ENCODE measurements around the gene SOX18. TPM values are rescaled to one million over a fixed set of nuclear protein-coding genes. Genes with fewer than 3 reads are reported as not detected.

The SOX18 gene
- total RNA-seq, 4 donors from 2014 or later, result 6.7 to 116 (median 19.1) TPM

DNA sequence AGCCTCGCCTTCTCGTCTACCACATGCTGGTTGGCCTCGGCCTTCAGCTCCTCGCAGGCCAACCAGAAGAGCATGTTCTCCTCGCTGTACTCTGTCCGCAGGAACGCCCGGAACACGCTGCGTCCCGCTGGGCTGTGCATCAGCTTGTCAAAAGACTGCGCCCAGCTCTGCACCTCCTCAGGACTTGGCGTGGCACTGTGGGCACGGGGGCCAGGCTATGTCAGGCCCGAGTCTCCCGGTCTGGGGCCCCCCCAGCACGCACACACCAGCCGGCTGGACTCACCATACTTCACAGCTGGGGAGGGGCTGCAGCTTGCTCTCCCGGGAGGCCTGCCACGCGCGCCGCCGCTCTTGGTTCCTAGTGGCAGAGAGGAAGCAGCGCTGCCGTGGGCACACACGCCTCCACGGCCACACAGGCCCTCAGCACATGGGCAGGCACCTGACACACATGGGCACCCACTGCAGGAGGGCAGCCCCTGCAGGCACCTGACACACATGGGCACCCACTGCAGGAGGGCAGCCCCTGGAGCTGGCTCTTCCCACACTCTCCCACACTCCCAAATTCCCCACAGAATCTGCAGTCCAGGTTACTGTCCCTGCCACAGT, 24.8 kb upstream of the SOX18 start:
- no peaks in the 10 kb centered on the region for H3K9me3 ChIP-seq
- H3K27ac ChIP-seq, result no peak overlapping the region
- H3K4me1 ChIP-seq, result peaks cover 3 to 9% of the 10 kb centered on the region in 2 donors
- no peak overlapping the region for H3K4me3 ChIP-seq
- H3K36me3 ChIP-seq, result no peaks in the 10 kb centered on the region
- intact Hi-C loops (cut with DNase I; ENCODE audit: low total_unique reads), result no loop called here
- TF ChIP-seq, protein P1, sequence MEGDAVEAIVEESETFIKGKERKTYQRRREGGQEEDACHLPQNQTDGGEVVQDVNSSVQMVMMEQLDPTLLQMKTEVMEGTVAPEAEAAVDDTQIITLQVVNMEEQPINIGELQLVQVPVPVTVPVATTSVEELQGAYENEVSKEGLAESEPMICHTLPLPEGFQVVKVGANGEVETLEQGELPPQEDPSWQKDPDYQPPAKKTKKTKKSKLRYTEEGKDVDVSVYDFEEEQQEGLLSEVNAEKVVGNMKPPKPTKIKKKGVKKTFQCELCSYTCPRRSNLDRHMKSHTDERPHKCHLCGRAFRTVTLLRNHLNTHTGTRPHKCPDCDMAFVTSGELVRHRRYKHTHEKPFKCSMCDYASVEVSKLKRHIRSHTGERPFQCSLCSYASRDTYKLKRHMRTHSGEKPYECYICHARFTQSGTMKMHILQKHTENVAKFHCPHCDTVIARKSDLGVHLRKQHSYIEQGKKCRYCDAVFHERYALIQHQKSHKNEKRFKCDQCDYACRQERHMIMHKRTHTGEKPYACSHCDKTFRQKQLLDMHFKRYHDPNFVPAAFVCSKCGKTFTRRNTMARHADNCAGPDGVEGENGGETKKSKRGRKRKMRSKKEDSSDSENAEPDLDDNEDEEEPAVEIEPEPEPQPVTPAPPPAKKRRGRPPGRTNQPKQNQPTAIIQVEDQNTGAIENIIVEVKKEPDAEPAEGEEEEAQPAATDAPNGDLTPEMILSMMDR (IDR thresholded peaks at IDR 0.05), result no peak
- TF ChIP-seq POLR2A (IDR thresholded peaks at IDR 0.05), result no peak
- no peak for DNase-seq
- peaks cover 0 to 15% of the 10 kb centered on the region in 2 donors for H3K27me3 ChIP-seq

DNA sequence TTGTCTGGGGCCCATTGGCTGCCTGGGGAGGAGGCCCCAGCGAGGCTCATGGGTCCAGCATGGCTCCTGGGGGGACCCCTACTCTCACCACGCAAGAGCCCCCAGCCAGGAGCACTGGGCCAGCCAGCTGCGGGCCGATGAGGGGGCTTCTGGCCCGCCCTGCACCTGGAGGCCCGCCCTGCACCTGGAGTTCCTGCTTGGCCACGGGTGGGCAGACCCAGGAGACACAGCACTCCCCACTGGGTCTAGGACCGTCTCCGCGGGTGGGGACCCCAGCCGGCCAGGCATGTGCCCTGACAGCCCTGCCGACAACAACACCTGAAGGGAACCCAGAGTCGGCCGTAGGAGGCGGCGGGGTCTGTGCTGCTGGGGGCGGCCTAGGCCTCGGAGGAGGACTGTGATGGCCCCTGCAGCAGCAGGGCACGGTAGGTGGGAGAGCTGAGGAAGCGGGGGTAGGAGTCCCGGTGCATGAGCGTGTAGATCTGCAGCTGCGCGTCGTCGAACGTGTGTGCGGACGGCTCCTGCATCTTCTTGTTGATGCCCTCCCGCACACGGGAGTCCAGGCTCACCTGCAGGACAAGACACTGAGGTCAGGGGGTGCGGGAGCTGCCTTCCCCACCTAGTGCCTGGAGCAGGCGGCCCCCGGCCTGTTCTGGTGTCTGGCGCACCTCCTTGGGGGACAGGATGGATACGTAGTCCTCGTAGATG, 24.2 kb upstream of the SOX18 start:
- Histone ChIP-seq H3K4me3 (no peak overlapping the region), H3K4me1 (peaks cover 0 to 2% of the 10 kb centered on the region in 2 donors), H3K27me3 (peaks cover 0 to 12% of the 10 kb centered on the region in 2 donors), H3K27ac (no peak overlapping the region), H3K9me3 (no peaks in the 10 kb centered on the region), H3K36me3 (no peaks in the 10 kb centered on the region)
- intact Hi-C loops (cut with DNase I; ENCODE audit: low total_unique reads), result no loop called here
- no peak for DNase-seq
- TF ChIP-seq POLR2A (IDR thresholded peaks at IDR 0.05), result no peak
- TF ChIP-seq, protein P1 (IDR thresholded peaks at IDR 0.05), result no peak

DNA sequence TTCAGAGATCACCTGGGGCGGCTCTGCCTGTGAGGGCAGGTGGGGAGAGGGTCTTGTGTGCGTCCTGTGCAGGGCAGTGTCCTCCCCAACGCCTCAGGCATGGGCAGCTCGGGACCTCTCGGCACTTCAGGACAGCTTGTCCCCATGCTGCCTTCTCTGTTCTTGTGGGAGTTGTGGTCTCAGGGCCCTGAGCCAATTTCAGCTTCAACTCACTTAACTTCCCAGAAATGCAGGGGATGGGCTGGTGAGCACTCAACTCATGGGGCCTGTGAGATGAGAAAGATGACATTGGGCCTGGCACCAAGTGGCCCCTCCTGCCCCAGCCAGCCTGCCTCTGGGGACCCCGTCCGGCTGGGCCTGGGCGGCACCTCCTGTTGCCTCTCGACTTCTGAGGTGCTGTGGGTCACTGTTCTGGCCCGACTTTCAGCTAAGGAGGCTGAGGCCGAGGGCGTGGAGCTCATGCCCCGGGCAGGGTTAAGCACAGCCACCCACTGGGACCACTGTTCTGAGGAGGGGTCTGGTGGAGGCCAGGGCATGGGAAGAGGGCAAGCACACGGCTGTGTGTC, 23.1 kb upstream of the SOX18 start:
- no peak for DNase-seq
- no peaks in the 10 kb centered on the region for H3K36me3 ChIP-seq
- H3K27me3 ChIP-seq, result peaks cover 0 to 2% of the 10 kb centered on the region in 2 donors
- H3K4me1 ChIP-seq, result no peaks in the 10 kb centered on the region
- no peaks in the 10 kb centered on the region for H3K9me3 ChIP-seq
- no peak overlapping the region for H3K27ac ChIP-seq
- TF ChIP-seq, protein P1 (IDR thresholded peaks at IDR 0.05), result no peak
- TF ChIP-seq POLR2A (IDR thresholded peaks at IDR 0.05), result no peak
- H3K4me3 ChIP-seq, result no peak overlapping the region
- intact Hi-C loops (cut with DNase I; ENCODE audit: low total_unique reads), result no loop called here

DNA sequence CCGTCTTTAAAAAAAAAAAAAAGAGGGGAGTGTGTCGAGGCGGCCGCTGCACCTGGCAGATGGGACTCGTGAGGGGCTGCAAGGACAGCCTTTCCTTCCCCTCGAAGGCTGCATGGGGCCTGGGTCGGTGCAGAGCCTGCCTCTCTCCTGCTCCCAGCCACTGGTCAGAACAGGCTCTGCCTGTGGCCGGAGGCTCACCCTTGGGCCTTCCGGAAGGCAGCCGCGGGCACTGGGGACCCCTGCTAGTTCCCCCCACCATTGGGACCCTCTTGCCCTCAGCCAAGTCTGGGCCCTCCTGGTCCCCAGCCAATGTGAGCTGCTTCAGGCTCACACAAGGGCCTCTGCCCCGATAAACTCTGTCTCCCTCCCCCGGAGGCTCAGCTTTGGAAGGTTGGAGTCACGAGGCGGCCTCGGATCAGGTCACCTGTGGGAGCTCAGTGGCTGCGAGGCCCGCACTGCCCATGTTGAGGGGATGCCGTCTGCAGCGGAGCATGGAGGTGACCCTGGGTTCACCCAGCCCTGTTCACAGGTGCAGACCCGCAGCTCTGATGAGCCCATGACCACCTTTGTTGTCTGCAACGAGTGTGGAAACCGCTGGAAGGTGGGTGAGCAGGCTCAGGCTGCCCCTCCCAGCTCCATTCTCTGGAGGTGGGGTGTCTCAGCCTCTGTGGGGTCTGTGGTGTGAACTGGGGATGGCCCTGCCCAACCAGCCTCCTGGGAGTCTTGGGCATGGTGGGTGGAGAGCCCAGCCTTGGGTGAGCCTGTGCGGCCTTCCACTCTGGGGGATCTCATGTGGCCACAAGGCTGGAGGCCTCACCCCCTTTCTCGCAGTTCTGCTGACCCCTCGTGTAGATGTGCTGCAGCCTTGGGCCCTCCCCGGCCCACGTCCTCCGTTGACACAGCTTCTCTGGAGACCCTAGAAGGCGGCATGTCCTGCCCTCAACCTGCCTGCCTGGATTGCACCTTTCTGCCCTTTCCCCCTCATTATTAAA, 22.2 kb upstream of the SOX18 start:
- DNase-seq, result no peak
- no peaks in the 10 kb centered on the region for H3K4me1 ChIP-seq
- intact Hi-C loops (cut with DNase I; ENCODE audit: low total_unique reads), result no loop called here
- H3K27me3 ChIP-seq, result no peaks in the 10 kb centered on the region
- H3K36me3 ChIP-seq, result no peaks in the 10 kb centered on the region
- H3K9me3 ChIP-seq, result no peaks in the 10 kb centered on the region
- H3K27ac ChIP-seq, result no peak overlapping the region
- TF ChIP-seq, protein P1 (IDR thresholded peaks at IDR 0.05), result no peak
- TF ChIP-seq POLR2A (IDR thresholded peaks at IDR 0.05), result no peak
- H3K4me3 ChIP-seq, result no peak overlapping the region

Measured in uterus (tissue), 4 donors.